Measurements from ENCODE around the gene HKDC1. TPM values are rescaled to one million over a fixed set of nuclear protein-coding genes. Genes with fewer than 3 reads are reported as not detected.

Gene HKDC1
- total and polyA plus RNA-seq, 2 donors (not counting 1 experiment from before 2014, with no cell fraction given) = 0.01 TPM; not detected in 1

DNA sequence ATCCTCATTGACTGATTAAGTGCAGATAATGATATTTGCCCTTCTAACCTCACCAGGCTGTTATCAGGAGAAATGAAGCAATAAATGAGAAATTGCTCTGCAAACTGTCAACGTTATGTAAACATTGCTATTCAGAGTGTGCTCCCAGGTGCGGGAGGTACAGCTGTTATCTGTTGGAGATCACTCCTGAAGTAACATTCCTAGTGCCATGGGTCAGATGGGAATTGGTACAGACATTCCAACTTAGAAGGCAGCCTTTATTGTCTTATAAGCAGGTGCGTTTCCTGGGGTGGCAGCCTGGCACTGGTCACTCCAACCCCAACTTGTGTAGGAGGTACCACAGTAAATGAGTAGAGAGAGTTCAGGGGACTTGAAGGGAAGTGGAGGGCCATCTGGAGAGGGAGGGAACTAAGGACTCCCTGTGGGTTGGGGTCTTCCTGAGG is 95.0 kb downstream of the HKDC1 start:
- no peak overlapping the region for H3K27ac ChIP-seq (ENCODE audit: low read length in 2 of 2)
- H2AFZ ChIP-seq (ENCODE audit: insufficient read depth, low read depth, low read length, poor library complexity, severe bottlenecking) = no peak overlapping the region
- Mint-ChIP-seq H3K27ac (no peak overlapping the region), H3K4me3 (no peak overlapping the region), H3K9me3 (ENCODE audit: insufficient read depth) (no peaks in the 10 kb centered on the region), H3K4me1 (peaks cover 19% of the 10 kb centered on the region), H3K27me3 (no peaks in the 10 kb centered on the region)
- H3K4me2 ChIP-seq (replicated peaks; ENCODE audit: low read depth, low read length, poor library complexity, severe bottlenecking) = no peak overlapping the region
- no peak overlapping the region for H3K4me3 ChIP-seq (ENCODE audit: control extremely low read depth in 1 of 5, extremely low read depth in 1 of 5, insufficient read depth in 1 of 5, low read depth in 2 of 5, low read length in 4 of 5)
- 100% methylated on average over 3 of the region's 3 CpGs for WGBS (ENCODE audit: insufficient coverage)
- H3K9me3 ChIP-seq (ENCODE audit: control extremely low read depth in 1 of 3, control insufficient read depth in 2 of 3, insufficient read depth in 1 of 3, low read length in 2 of 3) = no peaks in the 10 kb centered on the region
- no peak overlapping the region for H3K9ac ChIP-seq (ENCODE audit: low read length)
- intact Hi-C loops (cut with micrococcal nuclease) = loop anchor here (5.0 kb wide), 2 partner anchors 77 to 358 kb away; partner anchors contain the start of gene DDX21
- TF ChIP-seq, protein P1, sequence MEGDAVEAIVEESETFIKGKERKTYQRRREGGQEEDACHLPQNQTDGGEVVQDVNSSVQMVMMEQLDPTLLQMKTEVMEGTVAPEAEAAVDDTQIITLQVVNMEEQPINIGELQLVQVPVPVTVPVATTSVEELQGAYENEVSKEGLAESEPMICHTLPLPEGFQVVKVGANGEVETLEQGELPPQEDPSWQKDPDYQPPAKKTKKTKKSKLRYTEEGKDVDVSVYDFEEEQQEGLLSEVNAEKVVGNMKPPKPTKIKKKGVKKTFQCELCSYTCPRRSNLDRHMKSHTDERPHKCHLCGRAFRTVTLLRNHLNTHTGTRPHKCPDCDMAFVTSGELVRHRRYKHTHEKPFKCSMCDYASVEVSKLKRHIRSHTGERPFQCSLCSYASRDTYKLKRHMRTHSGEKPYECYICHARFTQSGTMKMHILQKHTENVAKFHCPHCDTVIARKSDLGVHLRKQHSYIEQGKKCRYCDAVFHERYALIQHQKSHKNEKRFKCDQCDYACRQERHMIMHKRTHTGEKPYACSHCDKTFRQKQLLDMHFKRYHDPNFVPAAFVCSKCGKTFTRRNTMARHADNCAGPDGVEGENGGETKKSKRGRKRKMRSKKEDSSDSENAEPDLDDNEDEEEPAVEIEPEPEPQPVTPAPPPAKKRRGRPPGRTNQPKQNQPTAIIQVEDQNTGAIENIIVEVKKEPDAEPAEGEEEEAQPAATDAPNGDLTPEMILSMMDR (IDR thresholded peaks at IDR 0.05) = no peak
- TF ChIP-seq EZH2 (IDR thresholded peaks at IDR 0.05; ENCODE audit: borderline replicate concordance, insufficient read depth, low read depth, low read length, poor library complexity, severe bottlenecking) = no peak
- H3K79me2 ChIP-seq (ENCODE audit: control insufficient read depth, insufficient read depth, low read length) = peaks cover 14% of the 10 kb centered on the region
- ChIA-PET CTCF (interaction anchor here (1.5 kb wide), 1 partner anchor 76 kb away, joined by 5 read pairs; no protein-coding TSS in a partner anchor), POLR2A (no interaction called here)
- H3K27me3 ChIP-seq (replicated peaks in 1 of 4; ENCODE audit: control extremely low read depth in 1 of 4, control insufficient read depth in 3 of 4, insufficient read depth in 4 of 4, low read length in 3 of 4) = no peaks in the 10 kb centered on the region
- ATAC-seq (ENCODE audit: low read depth) = no peak
- no peak for DNase-seq
- H3K4me1 ChIP-seq (ENCODE audit: control insufficient read depth in 2 of 2, insufficient read depth in 2 of 2, low read length in 2 of 2) = peaks cover 15 to 20% of the 10 kb centered on the region in 2 donors
- no peaks in the 10 kb centered on the region for H3K36me3 ChIP-seq (replicated peaks in 1 of 2; ENCODE audit: control extremely low read depth in 1 of 2, control insufficient read depth in 1 of 2, extremely low read depth in 1 of 2, insufficient read depth in 2 of 2, low read length in 1 of 2)
- peaks cover 7% of the 10 kb centered on the region for H4K20me1 ChIP-seq (ENCODE audit: control insufficient read depth, insufficient read depth, low read length, poor library complexity, severe bottlenecking)

DNA sequence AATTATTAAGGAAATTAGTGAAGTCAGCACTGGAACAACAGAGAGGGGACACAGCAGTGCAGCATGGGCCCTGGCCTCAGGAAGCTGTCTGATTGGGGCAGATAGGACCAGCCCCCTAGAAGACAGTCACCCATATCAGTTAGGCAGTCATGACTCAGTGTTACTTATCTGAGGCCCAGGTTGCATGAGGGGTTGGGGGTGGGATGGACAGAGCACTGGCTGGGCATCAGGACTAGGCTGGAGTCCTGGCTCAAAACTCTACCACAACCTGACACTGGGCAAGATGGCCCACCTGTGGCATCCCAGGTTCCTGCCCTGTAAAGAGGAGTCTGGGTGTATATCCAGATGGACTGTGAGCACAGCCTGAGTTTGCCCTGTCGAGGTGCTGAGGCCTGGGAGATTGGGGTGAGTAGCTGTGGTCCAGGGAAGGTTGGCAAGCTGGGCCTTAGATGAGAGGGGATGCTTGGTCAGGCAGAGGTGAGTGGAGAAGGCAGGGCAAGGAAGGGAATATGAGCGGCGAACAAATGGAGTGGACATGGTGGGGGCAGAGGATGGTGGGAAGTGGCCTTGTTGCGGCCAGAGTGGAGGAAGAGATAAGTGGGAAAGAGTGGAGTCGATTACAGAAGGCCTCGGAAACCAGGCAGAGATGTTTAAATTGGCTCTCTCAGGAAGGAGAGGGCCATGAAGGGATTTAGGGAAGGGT is 95.6 kb downstream of the HKDC1 start:
- Histone ChIP-seq H3K36me3 (replicated peaks in 1 of 2; ENCODE audit: control extremely low read depth in 1 of 2, control insufficient read depth in 1 of 2, extremely low read depth in 1 of 2, insufficient read depth in 2 of 2, low read length in 1 of 2) (no peaks in the 10 kb centered on the region), H3K9me3 (ENCODE audit: control extremely low read depth in 1 of 3, control insufficient read depth in 2 of 3, insufficient read depth in 1 of 3, low read length in 2 of 3) (no peaks in the 10 kb centered on the region), H3K4me2 (replicated peaks; ENCODE audit: low read depth, low read length, poor library complexity, severe bottlenecking) (no peak overlapping the region), H3K27ac (ENCODE audit: low read length in 2 of 2) (no peak overlapping the region), H3K4me1 (ENCODE audit: control insufficient read depth in 2 of 2, insufficient read depth in 2 of 2, low read length in 2 of 2) (peaks cover 22 to 26% of the 10 kb centered on the region in 2 donors), H3K27me3 (replicated peaks in 1 of 4; ENCODE audit: control extremely low read depth in 1 of 4, control insufficient read depth in 3 of 4, insufficient read depth in 4 of 4, low read length in 3 of 4) (no peaks in the 10 kb centered on the region), H3K4me3 (ENCODE audit: control extremely low read depth in 1 of 5, extremely low read depth in 1 of 5, insufficient read depth in 1 of 5, low read depth in 2 of 5, low read length in 4 of 5) (no peak overlapping the region), H2AFZ (ENCODE audit: insufficient read depth, low read depth, low read length, poor library complexity, severe bottlenecking) (no peak overlapping the region), H3K79me2 (ENCODE audit: control insufficient read depth, insufficient read depth, low read length) (peaks cover 20% of the 10 kb centered on the region), H4K20me1 (ENCODE audit: control insufficient read depth, insufficient read depth, low read length, poor library complexity, severe bottlenecking) (peaks cover 13% of the 10 kb centered on the region), H3K9ac (ENCODE audit: low read length) (no peak overlapping the region)
- CTCF ChIA-PET = interaction anchor here (1.5 to 2.1 kb wide), 2 partner anchors 12 to 75 kb away, joined by 5 to 8 read pairs; no protein-coding TSS in a partner anchor
- Mint-ChIP-seq H3K9me3 (ENCODE audit: insufficient read depth) (no peaks in the 10 kb centered on the region), H3K4me3 (peak overlapping the region; percentile 23), H3K27ac (peak overlapping the region; percentile 32), H3K27me3 (no peaks in the 10 kb centered on the region), H3K4me1 (peaks cover 24% of the 10 kb centered on the region)
- DNase-seq (no peak), ATAC-seq (ENCODE audit: low read depth) (no peak)
- POLR2A ChIA-PET = no interaction called here
- 98% methylated on average over 6 of the region's 6 CpGs for WGBS (ENCODE audit: insufficient coverage)
- intact Hi-C loops (cut with micrococcal nuclease) = loop anchor here (5.0 kb wide), 2 partner anchors 77 to 358 kb away; partner anchors contain the start of gene DDX21
- TF ChIP-seq EZH2 (IDR thresholded peaks at IDR 0.05; ENCODE audit: borderline replicate concordance, insufficient read depth, low read depth, low read length, poor library complexity, severe bottlenecking) = no peak
- TF ChIP-seq, protein P1 (IDR thresholded peaks at IDR 0.05) = no peak
